ENCODE data around the gene PFDN6.
A peak's percentile ranks its signal among the peaks of the same experiment; 100 is the strongest.
"Not testable (repeated sequence)": the region's sequence is repeated elsewhere in the genome, so short reads cannot be mapped to it uniquely, and the experiment has no call there.

PFDN6 gene

DNA sequence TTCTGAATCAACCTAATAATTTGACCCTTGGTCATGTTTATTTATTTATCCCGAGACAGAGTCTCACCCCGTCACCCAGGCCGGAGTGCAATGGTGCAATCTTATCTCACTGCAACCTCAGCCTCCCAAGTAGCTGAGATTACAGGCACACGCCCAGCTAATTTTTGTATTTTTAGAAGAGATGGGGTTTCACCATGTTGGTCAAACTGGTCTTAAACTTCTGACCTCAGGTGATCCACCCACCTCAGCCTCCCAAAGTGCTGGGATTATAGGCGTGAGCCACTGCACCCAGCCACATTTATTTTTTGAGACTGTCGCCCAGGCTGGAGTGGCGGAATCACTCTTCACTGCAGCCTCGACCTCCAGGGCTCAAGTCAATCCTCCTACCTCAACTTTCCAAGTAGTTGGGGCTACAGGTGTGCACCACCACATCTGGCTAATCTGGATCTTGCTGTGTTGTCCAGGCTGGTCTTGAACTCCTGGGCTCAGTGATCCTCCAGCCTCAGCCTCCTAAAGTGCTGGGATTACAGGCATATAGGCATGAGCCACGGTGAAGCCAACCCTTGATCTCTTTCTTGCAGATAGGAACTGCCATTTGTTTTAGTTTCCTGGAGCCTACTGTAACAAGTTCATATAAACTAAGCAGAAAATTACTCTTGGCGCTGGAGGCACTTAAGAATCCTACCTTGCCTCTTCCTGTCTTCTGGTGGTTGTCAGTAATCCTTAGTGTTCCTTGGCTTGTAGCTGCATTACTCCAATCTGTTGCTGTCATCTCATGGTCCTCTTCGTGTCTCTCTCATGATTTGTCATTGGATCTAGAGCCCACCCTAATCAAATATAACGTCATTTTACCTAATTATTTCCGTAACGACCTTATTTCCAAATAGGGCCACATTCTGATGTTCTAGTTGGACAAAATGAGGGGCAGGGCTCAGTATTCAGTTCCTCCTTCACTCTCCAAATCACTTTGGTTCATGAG, 15.2 kb upstream of the PFDN6 start:
- DNase-seq, result no peak

DNA sequence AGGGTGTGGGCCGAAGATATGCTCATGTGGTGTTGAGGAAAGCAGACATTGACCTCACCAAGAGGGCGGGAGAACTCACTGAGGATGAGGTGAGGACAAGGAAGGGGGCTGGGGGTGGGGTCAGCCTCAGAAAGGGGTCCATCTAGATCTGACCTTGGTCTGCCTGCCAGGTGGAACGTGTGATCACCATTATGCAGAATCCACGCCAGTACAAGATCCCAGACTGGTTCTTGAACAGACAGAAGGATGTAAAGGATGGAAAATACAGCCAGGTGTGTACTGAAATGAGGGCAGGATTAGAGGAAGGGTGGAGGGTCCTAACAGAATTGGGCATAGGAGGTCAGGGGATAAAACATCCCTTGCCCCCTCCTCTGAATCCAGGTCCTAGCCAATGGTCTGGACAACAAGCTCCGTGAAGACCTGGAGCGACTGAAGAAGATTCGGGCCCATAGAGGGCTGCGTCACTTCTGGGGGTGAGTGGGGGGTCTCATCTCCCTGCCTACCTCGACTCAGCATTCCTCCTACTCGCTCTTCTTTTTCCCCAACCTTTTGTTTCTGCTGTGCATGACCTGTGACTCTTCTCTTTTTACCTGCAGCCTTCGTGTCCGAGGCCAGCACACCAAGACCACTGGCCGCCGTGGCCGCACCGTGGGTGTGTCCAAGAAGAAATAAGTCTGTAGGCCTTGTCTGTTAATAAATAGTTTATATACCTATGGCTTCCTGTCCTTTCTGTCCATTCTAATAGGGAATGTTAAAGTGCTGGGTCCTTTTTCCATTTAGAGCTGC, 13.4 kb upstream of the PFDN6 start:
- not testable (repeated sequence) for DNase-seq

DNA sequence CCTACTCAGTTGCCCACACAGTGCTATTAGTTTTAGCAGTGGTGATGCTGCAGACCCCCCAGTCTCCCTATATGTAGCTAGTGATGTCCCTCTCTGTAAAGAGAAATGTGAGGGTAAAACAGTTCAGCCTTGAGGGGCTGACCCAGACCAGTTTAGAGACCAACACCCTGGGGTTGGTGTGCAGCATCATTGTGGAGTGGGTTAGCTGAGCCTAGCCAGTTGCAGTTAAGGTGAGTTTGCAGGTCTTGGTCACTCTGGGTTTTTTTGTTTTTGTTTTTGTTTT, 12.9 kb upstream of the PFDN6 start:
- DNase-seq, result no peak

DNA sequence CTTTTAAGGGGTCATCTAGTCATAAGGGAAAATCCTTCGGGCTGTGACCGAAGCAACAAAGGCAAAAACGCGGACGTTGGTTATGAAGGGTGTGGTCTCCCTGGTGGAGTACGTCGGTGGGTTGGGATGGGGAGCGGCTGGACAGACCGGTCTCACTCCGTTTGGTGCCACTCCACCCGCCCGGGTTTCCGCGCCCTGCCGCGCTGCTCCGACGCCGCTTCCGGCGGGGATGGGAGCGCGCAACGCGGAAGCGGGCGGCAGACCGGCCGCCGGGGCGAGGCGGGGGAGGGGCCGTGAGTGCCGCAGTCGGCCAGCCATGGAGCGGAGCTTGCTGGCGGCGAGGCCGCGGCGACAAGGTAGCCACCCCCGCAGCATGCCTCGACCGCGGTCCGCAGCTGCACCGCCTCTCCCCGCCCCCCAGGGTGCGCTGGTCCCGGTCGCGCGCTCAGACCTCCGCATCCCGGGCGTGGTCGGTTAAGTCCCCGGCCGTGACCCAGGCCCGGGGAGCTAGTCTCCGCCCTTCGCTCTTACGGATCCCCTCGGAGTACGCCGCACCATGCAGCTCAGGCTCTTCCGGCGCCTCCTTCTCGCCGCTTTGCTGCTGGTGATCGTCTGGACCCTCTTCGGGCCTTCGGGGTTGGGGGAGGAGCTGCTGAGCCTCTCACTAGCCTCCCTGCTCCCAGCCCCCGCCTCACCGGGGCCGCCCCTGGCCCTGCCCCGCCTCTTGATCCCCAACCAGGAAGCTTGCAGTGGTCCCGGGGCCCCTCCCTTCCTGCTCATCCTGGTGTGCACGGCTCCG, 12.3 kb upstream of the PFDN6 start, which contains the start of gene B3GALT4:
B3GALT4 (plus strand) TSS at position 260 of the 799 bp plus-strand sequence; CDS start at position 557, 297 bp downstream.
- no peak for DNase-seq

- no peak for DNase-seq
Measured at GRCh38 chr6:33277663-33278391, 11.6 kb upstream of the PFDN6 start.

DNA sequence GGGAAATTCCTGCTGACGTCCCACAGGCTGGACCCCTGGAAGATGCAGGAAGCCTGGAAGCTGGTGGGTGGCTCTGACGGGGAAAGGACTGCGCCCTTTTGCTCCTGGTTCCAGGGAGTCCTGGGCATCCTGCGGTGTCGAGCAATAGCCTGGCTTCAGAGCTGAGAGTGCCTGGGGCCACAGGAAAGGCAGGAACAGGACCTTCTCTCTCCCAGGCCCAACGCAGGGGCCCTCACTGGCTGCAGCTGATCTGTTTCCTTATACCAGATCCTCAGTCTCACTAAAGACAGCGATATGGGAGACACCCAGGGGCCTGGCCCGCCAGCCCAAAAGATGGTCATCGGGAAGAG, 11.0 kb upstream of the PFDN6 start:
- DNase-seq, result no peak

GRCh38 chr6:33278810-33279209, 10.6 kb upstream of the PFDN6 start:
- DNase-seq, result no peak

DNA sequence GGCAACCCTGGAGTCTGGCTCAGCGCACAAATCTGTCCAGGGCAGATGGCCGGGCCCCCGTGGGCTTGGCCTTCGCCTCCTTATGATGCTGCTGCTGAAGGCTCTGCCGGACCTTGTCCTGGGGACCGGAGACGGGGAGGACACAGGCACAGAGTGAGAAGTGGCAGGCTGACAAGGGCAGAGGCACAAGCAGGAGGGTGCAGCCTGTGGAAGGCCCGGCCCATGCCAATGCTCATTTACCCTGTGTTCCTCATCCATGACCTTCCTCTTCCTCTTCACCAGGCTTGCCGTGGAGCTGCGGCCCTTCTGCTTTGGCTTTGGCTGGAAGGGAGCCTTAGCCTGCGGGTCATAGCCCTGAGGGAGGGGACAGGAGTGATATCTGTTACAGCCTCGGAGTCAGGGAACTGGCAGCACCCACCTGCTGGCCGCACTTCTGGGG, 10.1 kb upstream of the PFDN6 start:
- DNase-seq, result no peak

DNA sequence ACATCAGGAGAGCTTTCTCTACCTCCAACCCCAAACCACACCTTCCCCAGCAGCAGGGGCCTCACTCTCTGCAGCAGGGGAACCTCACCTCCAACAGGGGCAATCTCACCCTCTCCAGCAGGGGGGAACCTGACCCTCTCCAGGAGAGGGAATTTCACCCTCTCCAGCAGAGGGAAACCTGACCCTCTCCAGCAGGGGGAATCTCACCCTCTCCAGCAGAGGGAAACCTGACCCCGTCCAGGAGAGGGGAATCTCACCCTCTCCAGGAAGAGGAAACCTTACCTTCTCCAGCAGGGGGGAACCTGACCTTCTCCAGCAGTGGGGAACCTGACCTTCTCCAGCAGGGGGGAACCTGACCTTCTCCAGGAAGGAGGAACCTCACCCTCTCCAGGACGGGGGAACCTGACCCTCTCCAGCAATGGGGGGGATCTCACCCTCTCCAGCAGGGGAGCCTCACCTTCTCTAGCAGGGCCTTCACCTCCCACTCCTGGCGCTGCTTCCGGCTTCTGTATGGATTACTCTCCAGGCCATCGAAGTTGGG, 9.4 kb upstream of the PFDN6 start:
- DNase-seq, result peak; percentile 62

DNA sequence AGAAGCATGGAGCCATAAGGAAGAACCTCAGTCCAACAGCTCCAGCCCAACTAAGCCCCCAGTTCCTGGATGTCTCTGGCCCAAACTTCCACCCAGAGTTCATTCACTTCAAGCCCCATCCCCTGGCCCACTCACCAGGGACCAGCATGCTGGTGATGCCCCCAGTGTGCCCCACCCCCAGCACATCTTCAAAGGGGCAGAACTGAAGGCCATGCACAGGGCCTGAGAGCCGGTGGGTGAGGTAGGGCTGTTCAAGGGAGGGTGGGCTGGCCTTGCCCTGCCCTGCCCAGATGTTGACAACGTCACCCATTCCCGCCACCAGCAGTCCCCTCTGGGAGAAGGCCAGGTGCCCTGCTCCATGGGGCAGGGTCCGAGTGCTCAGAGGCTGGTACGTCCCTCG, 8.9 kb upstream of the PFDN6 start:
- no peak for DNase-seq

- DNase-seq, result not testable (repeated sequence)
Measured at GRCh38 chr6:33285214-33285613, 4.2 kb upstream of the PFDN6 start.

GRCh38 chr6:33286946-33287914, 2.2 kb upstream of the PFDN6 start:
- DNase-seq, result no peak

DNA sequence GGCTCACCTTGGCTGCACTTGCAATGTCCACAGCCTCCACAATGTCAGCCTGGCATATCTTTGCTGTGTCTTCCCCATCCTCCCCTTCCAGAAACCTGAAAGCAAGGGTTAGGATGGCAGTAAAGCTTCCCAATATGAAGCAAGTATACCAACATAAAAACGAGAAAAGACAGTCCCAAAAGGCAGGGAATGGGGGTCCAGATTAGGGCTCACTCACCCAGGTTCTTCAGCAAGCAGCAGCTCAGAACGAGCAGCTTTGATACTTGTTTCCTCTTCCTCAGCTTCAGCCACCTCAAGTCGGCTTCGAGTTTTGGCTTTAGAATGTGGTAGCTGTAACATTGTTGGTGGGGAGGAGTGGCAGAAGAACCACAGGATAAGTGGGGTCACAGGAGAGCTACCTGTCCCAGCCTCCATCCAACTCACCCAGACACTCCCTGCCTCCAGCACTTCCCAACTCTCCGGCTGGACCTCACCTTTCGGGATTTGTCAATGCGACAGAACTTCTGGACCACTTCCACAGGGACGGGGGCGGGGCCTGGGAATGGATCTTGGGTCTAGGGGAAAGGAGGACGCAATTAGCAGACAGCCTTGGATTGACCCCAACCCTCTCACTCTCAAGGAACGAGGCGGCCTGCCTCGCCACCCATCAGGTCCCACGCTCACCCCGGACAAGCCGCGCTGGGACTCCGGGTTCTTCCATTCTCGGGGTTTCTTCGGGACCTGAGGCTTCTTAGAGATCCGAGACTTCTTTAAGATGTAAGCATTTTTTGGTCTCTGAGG, 1.1 kb upstream of the PFDN6 start:
- DNase-seq, result no peak

DNA sequence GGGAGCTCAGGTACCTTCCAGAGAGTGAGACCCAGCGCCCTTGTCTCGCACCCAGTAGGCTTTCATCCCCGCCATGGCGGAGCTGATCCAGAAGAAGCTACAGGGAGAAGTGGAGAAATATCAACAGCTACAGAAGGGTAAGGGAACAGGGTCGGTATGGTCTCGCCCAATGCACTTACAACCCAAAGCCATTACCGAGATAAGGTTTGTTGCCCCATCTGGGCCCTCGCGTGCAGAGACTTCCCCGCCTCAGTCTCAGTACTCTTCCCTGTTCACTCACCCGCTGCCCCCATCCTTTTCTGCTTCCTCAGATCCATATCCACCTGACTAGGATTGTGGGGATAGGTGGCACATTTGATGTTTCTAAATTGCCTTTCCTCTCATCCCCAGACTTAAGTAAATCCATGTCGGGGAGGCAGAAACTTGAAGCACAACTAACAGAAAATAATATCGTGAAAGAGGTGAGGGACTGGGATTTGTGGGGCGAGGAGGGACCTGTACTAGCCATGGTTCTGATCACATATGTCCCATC, 449 bp downstream of the PFDN6 start:
- DNase-seq, result no peak

DNA sequence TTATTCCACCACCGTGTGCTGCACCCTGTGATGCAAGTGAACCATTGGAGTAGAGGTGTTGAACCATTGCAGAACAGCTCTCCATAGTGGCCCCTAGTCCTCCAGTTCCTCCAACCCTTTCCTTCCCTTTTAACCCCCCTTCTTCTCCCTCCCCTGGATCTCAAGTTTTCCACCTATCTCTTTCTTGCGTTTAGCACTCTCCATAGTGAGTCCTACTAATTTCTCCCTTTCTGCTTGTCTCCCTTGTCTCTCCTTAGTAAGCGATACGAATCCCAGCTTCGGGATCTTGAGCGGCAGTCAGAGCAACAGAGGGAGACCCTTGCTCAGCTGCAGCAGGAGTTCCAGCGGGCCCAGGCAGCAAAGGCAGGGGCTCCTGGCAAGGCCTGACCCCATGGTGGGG, 1.1 kb downstream of the PFDN6 start:
- DNase-seq, result no peak

DNA sequence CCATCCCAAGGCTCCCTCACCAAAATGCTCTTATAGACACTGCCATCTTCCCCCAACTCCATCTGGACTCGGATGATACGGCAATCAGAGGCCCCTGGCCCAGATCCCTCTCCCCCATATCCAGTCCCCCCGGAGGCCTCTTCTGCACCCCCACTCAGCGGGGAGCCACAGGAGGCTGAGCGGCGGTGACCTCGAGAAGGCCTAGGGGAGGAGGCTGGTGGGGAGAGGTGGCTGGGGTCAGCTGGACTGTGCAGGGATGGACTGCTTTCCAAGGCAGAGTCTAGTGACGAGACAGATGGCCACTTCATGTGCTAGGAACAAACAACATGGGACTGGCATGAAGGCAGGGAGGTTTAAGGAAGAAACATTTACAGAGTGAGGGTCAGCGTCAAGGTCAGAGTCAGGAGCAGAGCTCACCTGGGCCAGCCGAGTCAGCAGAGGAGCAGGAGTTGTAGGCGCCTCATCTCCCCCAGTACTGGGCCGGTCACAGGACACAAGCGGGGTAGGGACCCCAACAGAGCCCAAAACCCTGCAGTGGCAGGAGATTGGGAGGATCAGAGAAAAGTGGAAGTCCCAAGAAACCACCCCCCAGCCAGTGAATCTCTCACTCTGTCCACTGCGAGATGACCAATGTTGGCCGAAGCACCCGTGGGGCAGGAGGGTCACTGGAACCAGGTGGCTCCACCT, 3.7 kb downstream of the PFDN6 start:
- no peak for DNase-seq

GRCh38 chr6:33294086-33294823, 4.9 kb downstream of the PFDN6 start:
- no peak for DNase-seq

GRCh38 chr6:33295621-33296369, 6.4 kb downstream of the PFDN6 start:
- no peak for DNase-seq
